Chondrocyte (in vitro differentiated cells): ENCODE data around the gene OGFR. TPM values are rescaled to one million over a fixed set of nuclear protein-coding genes. Genes with fewer than 3 reads are reported as not detected.

Experiments
- DNase-seq: peaks from one replicate; pipeline ENCODE4 v3.0.0; 2021; ENCODE audit warnings: mixed read lengths, low spot score
- H3K27ac Mint-ChIP-seq: one replicate; pipeline ENCODE4 v1.8.0; 2021; ENCODE audit warnings: mild to moderate bottlenecking, moderate library complexity, mixed read lengths; ENCODE audit not compliant: unreplicated experiment
- H3K27me3 Mint-ChIP-seq: 2 replicates; pipeline ENCODE4 v1.8.0; 2021; ENCODE audit warnings: low read depth, mixed read lengths
- H3K36me3 Mint-ChIP-seq: 2 replicates; pipeline ENCODE4 v1.8.0; 2021; ENCODE audit warnings: low read depth, mixed read lengths
- H3K4me1 Mint-ChIP-seq: 2 replicates; pipeline ENCODE4 v1.8.0; 2021; ENCODE audit warnings: low read depth, mild to moderate bottlenecking, mixed read lengths
- H3K4me3 Mint-ChIP-seq: one replicate; pipeline ENCODE4 v1.8.0; 2021; ENCODE audit warnings: mild to moderate bottlenecking, moderate library complexity, mixed read lengths; ENCODE audit not compliant: unreplicated experiment
- H3K9me3 Mint-ChIP-seq: 2 replicates; pipeline ENCODE4 v1.8.0; 2021; ENCODE audit warnings: low read depth, mixed read lengths
- total RNA-seq: library from RNA; stranded (reverse); gene quantifications from 3 replicates; pipeline ENCODE4 v1.2.1, GENCODE V29; 2021
- TF ChIP-seq, protein P1 (sequence below): fragments of 200-600 bp; sonication (generic); IDR thresholded peaks from 2 replicates; pipeline ENCODE4 v1.5.0; 2021; ENCODE audit warnings: antibody characterized with exemption, mild to moderate bottlenecking, moderate library complexity

The OGFR gene
- total RNA-seq, 1 donor from 2014 or later: 31.8 TPM

DNA sequence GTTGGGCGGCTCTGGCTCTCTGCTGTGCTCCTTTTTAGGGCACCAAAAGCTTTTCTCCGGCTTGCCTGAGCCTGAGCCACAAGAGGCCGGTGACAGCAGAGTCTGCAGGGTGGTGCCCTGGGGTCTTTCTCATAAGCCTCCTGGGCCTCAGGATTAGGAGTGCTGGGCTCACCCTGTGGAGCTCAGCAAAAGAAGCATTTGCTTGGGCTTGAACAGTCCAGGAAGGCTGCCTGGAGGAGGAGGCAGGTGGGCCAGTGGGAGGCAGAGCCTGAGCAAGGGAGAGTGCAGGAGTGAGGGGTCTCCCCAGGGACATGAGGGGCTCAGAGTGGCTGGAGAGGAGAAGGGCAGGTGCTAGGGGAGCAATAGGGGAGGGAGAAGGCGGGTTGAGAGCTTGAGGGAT lies 41.2 kb upstream of the OGFR start:
- Mint-ChIP-seq H3K4me1 (peaks cover 3% of the 10 kb centered on the region), H3K27ac (no peak overlapping the region), H3K4me3 (no peak overlapping the region), H3K27me3 (peaks cover 17% of the 10 kb centered on the region), H3K36me3 (no peaks in the 10 kb centered on the region), H3K9me3 (no peaks in the 10 kb centered on the region)
- TF ChIP-seq, protein P1, sequence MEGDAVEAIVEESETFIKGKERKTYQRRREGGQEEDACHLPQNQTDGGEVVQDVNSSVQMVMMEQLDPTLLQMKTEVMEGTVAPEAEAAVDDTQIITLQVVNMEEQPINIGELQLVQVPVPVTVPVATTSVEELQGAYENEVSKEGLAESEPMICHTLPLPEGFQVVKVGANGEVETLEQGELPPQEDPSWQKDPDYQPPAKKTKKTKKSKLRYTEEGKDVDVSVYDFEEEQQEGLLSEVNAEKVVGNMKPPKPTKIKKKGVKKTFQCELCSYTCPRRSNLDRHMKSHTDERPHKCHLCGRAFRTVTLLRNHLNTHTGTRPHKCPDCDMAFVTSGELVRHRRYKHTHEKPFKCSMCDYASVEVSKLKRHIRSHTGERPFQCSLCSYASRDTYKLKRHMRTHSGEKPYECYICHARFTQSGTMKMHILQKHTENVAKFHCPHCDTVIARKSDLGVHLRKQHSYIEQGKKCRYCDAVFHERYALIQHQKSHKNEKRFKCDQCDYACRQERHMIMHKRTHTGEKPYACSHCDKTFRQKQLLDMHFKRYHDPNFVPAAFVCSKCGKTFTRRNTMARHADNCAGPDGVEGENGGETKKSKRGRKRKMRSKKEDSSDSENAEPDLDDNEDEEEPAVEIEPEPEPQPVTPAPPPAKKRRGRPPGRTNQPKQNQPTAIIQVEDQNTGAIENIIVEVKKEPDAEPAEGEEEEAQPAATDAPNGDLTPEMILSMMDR: no peak
- DNase-seq: peak; percentile 54

DNA sequence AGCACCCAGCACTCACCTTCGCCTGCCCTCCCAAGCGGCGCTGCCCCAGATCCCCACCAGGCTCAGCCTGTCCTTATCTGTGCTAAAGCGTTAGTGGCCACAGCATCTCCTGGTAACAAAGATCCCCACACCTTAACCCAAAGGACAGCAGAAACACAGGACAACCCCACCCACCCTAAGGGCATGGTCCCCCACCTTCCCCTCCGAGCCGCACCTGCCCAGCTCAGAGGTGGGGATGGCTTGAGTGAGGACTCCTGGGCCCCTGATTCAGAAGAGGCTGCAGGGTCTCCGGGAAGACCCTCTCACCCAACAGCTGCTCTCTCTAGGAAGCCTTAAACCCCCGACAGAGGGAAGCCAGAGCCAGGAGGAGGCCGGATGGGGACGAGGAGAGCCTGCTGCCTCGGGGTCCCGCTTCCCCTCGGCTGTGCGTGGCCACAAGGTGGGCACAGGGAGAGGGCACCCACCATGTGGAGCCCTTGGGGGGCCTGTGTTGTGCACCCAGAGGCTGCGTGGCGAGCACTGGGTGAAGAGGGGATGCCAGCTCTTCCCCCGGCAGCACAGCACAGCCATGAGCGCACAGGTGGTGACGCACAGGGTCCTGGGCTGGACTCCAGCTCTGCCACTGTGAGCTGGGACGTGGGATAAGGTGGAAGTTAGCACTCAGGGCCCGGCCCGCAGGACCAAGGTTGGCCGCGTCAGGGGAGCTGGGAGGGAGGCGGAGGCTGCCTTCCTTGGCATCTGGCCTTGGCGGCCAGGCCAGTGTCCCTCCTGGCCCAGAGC lies 40.3 kb upstream of the OGFR start:
- Mint-ChIP-seq H3K36me3 (no peaks in the 10 kb centered on the region), H3K9me3 (no peaks in the 10 kb centered on the region), H3K4me3 (no peak overlapping the region), H3K4me1 (peaks cover 10% of the 10 kb centered on the region), H3K27me3 (peaks cover 11% of the 10 kb centered on the region), H3K27ac (no peak overlapping the region)
- TF ChIP-seq, protein P1: no peak
- peak; percentile 74 for DNase-seq

DNA sequence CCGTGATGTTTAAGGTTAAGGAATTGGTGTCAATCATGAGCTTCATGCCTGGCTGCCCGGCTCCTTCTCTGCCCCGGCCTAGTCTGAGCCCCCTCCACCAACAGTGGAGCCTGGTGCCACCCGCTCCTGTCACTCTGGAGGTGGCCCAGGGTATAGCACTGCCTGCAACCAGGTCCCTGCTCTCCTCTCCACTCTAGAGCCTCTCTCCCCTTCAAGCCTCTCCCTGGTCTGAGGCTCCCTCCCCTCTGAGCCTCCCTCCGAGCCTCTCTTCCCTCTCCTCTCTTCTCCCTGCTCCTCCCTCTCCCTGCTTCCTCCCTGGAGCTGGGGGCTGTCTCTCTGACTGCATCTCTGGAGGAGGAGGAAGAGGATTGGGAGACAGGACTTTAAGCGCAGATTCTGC lies 39.6 kb upstream of the OGFR start:
- DNase-seq: no peak
- Mint-ChIP-seq H3K27ac (no peak overlapping the region), H3K27me3 (peaks cover 9% of the 10 kb centered on the region), H3K4me1 (peaks cover 10% of the 10 kb centered on the region), H3K4me3 (no peak overlapping the region), H3K9me3 (no peaks in the 10 kb centered on the region), H3K36me3 (no peaks in the 10 kb centered on the region)
- TF ChIP-seq, protein P1: no peak

DNA sequence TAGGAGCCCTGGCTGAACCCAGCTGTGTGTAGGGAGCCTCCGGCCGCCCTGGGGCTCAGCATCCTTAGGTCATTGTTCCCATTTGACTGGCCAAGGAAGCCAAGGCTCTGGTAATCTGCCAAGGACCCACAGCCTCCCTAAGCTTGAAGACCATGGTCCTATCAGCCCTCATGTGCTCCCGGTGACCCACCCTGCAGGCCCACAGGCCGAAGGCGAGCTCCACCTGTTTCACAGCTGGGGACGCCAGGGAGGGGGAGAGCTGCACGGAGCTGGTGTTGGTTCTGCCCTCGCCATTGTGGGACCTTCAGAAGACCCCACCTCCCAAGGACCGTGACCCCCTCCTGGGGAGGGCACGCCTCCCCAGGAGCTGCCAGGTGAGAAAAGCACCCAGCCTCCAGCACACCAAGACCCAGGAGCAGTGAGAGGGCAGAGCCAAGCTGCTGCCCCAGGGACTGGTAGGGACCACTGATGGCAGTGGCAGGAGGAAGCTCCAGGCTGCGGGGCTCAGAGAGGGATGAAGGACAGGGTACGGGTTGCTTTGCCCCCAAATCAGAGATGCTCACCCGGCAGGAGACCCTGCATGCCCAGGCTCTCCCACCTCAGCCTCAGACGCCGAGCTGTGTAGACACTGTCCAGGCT lies 39.1 kb upstream of the OGFR start:
- Mint-ChIP-seq H3K27ac (no peak overlapping the region), H3K9me3 (no peaks in the 10 kb centered on the region), H3K36me3 (no peaks in the 10 kb centered on the region), H3K27me3 (peaks cover 9% of the 10 kb centered on the region), H3K4me3 (no peak overlapping the region), H3K4me1 (peaks cover 10% of the 10 kb centered on the region)
- TF ChIP-seq, protein P1: no peak
- peak; percentile 60 for DNase-seq

DNA sequence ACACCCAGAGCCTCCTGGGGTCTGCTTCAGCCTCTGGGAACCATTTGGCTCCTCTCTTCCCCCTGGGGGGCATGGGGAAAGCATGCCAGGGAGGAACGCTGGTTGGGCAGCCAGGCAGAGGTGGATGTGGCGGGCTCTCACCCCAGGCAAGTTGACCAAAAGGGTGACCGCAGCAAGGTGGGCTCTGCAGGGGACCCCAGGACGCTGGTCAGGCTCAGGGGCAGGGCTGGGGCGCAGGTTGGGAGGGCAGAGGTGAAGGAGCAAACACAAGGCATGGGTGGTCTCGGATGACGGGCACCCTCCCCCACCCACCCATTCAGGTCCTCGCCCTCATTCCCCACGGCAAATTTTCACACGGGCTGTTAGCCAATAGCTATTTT lies 38.6 kb upstream of the OGFR start:
- Mint-ChIP-seq H3K4me3 (no peak overlapping the region), H3K9me3 (no peaks in the 10 kb centered on the region), H3K27me3 (peaks cover 9% of the 10 kb centered on the region), H3K27ac (no peak overlapping the region), H3K36me3 (no peaks in the 10 kb centered on the region), H3K4me1 (peaks cover 10% of the 10 kb centered on the region)
- TF ChIP-seq, protein P1: no peak
- DNase-seq: peak; percentile 84
